ENCODE results near the gene ABCC1.
A peak's percentile ranks its signal among the peaks of the same experiment; 100 is the strongest.

Gene ABCC1

DNA sequence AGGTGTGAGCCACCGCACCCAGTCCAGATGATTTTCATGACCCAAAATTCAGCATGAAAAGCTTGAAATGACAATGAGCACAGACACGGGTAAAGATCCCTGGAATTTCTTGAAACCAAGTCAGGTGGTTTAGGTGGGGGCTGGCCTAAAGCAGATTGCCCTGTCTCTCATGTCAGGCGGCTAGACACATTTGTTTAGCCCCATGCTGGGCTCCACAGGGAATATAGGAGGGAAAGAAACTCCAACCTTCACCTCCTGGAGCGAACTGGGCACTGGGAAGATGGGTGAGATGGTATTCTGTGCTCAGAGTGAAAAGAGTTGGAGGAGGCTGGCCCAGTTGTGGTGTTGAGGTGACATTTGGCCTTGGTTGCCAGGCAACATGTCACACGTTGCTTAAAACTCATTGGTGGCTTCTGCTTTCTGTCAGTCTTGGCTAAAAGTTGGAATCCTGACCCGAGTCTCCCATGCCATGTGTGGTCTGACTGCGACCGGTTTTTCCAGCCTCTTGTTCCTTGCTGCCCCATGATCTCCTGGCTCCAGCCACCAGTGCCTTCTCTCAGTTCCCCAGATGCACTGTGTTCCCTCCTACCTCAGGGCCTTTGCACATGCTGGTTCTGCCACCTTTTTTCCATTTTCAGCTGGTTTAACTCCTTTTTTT, 160.2 kb downstream of the ABCC1 start:
- H3K4me2 ChIP-seq (ENCODE audit: low read length) = no peak overlapping the region
- H4K12ac ChIP-seq (ENCODE audit: low read depth, low read length) = no peak overlapping the region
- H2AK5ac ChIP-seq (ENCODE audit: low read length) = no peak overlapping the region
- no CpG with 5 or more reads among the region's 8 CpGs for WGBS (ENCODE audit: extremely low coverage, insufficient coverage, insufficient read length)
- H3K18ac ChIP-seq (ENCODE audit: low read length) = no peak overlapping the region
- H3K79me1 ChIP-seq (ENCODE audit: low read length) = no peaks in the 10 kb centered on the region
- no peak overlapping the region for H3K14ac ChIP-seq (ENCODE audit: low read length)
- no peaks in the 10 kb centered on the region for H3K4me1 ChIP-seq (ENCODE audit: control insufficient read depth in 1 of 2, insufficient read depth in 2 of 2, low read length in 2 of 2)
- H2BK120ac ChIP-seq (ENCODE audit: insufficient read depth, low read length, poor library complexity) = no peak overlapping the region
- no peak overlapping the region for H2BK12ac ChIP-seq (ENCODE audit: low read length)
- no peak overlapping the region for H3K27ac ChIP-seq (ENCODE audit: low read depth, low read length)
- no peak overlapping the region for H4K91ac ChIP-seq (ENCODE audit: low read depth, low read length)
- no peak overlapping the region for H3K9ac ChIP-seq (ENCODE audit: low read length)
- H3K79me2 ChIP-seq (ENCODE audit: control insufficient read depth, insufficient read depth, low read length, poor library complexity) = no peaks in the 10 kb centered on the region
- peak; percentile 93 to 96 for DNase-seq
- no peak overlapping the region for H3K4ac ChIP-seq (ENCODE audit: low read depth, low read length)
- H3K9me3 ChIP-seq (ENCODE audit: insufficient read depth, low read depth, low read length) = peaks cover 3% of the 10 kb centered on the region
- H4K8ac ChIP-seq (ENCODE audit: low read depth, low read length) = no peak overlapping the region
- no peak overlapping the region for H2BK5ac ChIP-seq (ENCODE audit: low read depth, low read length, poor library complexity)
- H3K4me3 ChIP-seq (ENCODE audit: low read depth, low read length) = no peak overlapping the region
- no peak overlapping the region for H2AFZ ChIP-seq (ENCODE audit: insufficient read depth, low read length, poor library complexity)
- H3K36me3 ChIP-seq (ENCODE audit: control insufficient read depth in 1 of 2, insufficient read depth in 2 of 2, low read length in 2 of 2) = peaks cover 31 to 36% of the 10 kb centered on the region in 2 experiments
- H3K27me3 ChIP-seq (ENCODE audit: insufficient read depth, low read length) = no peaks in the 10 kb centered on the region
- no peak overlapping the region for H3K23ac ChIP-seq (ENCODE audit: low read length)

DNA sequence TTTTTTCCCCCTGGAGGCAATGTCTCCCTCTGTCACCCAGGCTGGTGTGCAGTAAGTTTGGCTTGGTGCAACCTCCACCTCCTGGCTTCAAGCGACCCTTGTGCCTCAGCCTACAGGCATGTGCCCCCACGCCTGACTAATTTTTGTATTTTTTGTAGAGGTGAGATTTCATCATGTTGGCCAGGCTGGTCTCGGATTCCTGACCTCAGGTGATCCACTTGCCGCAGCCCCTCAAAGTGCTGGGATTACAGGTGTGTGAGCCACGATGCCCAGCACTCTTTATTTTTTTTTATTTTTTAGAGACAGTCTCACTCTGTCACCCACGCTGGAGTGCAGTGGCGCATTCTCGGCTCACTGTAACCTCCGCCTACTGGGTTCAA, 160.7 kb downstream of the ABCC1 start:
- Histone ChIP-seq H4K12ac (ENCODE audit: low read depth, low read length) (no peak overlapping the region), H3K14ac (ENCODE audit: low read length) (no peak overlapping the region), H2BK120ac (ENCODE audit: insufficient read depth, low read length, poor library complexity) (no peak overlapping the region), H3K4me3 (ENCODE audit: low read depth, low read length) (no peak overlapping the region), H3K27ac (ENCODE audit: low read depth, low read length) (no peak overlapping the region), H3K23ac (ENCODE audit: low read length) (no peak overlapping the region), H2BK5ac (ENCODE audit: low read depth, low read length, poor library complexity) (no peak overlapping the region), H3K4me2 (ENCODE audit: low read length) (no peak overlapping the region), H3K36me3 (ENCODE audit: control insufficient read depth in 1 of 2, insufficient read depth in 2 of 2, low read length in 2 of 2) (peaks cover 35 to 40% of the 10 kb centered on the region in 2 experiments), H4K8ac (ENCODE audit: low read depth, low read length) (no peak overlapping the region), H4K91ac (ENCODE audit: low read depth, low read length) (no peak overlapping the region), H3K18ac (ENCODE audit: low read length) (no peak overlapping the region), H3K79me2 (ENCODE audit: control insufficient read depth, insufficient read depth, low read length, poor library complexity) (no peaks in the 10 kb centered on the region), H3K9me3 (ENCODE audit: insufficient read depth, low read depth, low read length) (peaks cover 3% of the 10 kb centered on the region), H2AFZ (ENCODE audit: insufficient read depth, low read length, poor library complexity) (no peak overlapping the region), H3K27me3 (ENCODE audit: insufficient read depth, low read length) (no peaks in the 10 kb centered on the region), H3K4ac (ENCODE audit: low read depth, low read length) (no peak overlapping the region), H3K4me1 (ENCODE audit: control insufficient read depth in 1 of 2, insufficient read depth in 2 of 2, low read length in 2 of 2) (no peaks in the 10 kb centered on the region), H3K9ac (ENCODE audit: low read length) (no peak overlapping the region), H2AK5ac (ENCODE audit: low read length) (no peak overlapping the region), H2BK12ac (ENCODE audit: low read length) (no peak overlapping the region), H3K79me1 (ENCODE audit: low read length) (no peaks in the 10 kb centered on the region)
- no peak for DNase-seq
- no CpG with 5 or more reads among the region's 9 CpGs for WGBS (ENCODE audit: extremely low coverage, insufficient coverage, insufficient read length)

DNA sequence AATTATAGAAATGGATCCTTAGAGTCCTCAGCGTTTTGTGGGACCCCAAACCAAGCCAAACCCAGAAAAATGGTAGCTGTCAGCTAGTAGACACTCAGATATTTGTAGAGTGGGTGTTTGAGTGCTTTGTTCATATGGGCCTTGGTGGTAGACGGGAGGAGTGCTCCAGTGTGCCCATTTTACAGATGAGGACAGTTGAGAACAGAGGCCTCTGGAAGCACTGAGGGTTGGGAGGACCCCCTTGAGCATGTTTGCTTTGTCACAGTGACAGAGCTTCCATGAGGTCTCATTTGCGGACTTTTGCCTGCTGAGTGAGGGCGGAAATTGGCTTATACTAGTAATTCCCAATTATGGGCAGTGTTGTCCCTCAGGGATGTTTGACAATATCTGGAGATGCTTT, 162.2 kb downstream of the ABCC1 start:
- Histone ChIP-seq H3K36me3 (ENCODE audit: control insufficient read depth in 1 of 2, insufficient read depth in 2 of 2, low read length in 2 of 2) (peaks cover 32 to 38% of the 10 kb centered on the region in 2 experiments), H2BK12ac (ENCODE audit: low read length) (no peak overlapping the region), H4K8ac (ENCODE audit: low read depth, low read length) (no peak overlapping the region), H3K23ac (ENCODE audit: low read length) (no peak overlapping the region), H4K91ac (ENCODE audit: low read depth, low read length) (no peak overlapping the region), H2BK120ac (ENCODE audit: insufficient read depth, low read length, poor library complexity) (no peak overlapping the region), H3K27ac (ENCODE audit: low read depth, low read length) (no peak overlapping the region), H3K4ac (ENCODE audit: low read depth, low read length) (no peak overlapping the region), H4K12ac (ENCODE audit: low read depth, low read length) (no peak overlapping the region), H3K14ac (ENCODE audit: low read length) (no peak overlapping the region), H3K9me3 (ENCODE audit: insufficient read depth, low read depth, low read length) (peaks cover 3% of the 10 kb centered on the region), H3K79me2 (ENCODE audit: control insufficient read depth, insufficient read depth, low read length, poor library complexity) (no peaks in the 10 kb centered on the region), H2AFZ (ENCODE audit: insufficient read depth, low read length, poor library complexity) (no peak overlapping the region), H2AK5ac (ENCODE audit: low read length) (no peak overlapping the region), H3K4me3 (ENCODE audit: low read depth, low read length) (no peak overlapping the region), H3K18ac (ENCODE audit: low read length) (no peak overlapping the region), H3K4me2 (ENCODE audit: low read length) (no peak overlapping the region), H3K9ac (ENCODE audit: low read length) (no peak overlapping the region), H3K79me1 (ENCODE audit: low read length) (no peaks in the 10 kb centered on the region), H2BK5ac (ENCODE audit: low read depth, low read length, poor library complexity) (no peak overlapping the region), H3K27me3 (ENCODE audit: insufficient read depth, low read length) (no peaks in the 10 kb centered on the region), H3K4me1 (ENCODE audit: control insufficient read depth in 1 of 2, insufficient read depth in 2 of 2, low read length in 2 of 2) (no peaks in the 10 kb centered on the region)
- WGBS (ENCODE audit: extremely low coverage, insufficient coverage, insufficient read length) = no CpG with 5 or more reads among the region's 4 CpGs
- no peak for DNase-seq

DNA sequence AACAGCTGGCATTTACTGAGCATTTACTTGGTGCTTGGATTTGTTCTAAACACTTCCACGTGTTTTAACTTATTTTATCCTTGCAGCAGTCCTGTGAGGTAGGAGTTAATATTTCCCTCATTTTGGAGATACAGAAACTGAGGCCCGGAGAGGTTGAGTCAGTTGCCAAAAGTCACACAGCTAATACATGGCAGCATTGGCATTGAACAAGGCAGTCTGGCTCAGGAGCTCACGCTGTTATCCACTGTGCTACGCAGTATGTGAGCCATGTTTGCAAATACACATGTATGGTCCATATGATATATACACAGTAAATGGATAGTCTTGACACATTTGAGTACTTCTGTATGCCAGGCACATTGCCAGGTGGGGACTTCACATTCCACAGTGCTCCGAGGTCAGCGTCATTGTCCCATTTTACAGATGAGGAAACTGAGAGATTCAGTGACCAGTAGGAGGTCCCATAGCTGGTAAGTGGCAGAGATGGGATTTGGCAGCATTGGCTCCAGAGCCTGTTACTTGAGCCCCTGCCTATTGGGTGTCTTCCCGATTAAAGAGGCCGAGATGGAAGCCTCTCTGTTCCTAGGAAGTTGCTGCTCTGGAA, 163.1 kb downstream of the ABCC1 start:
- H4K12ac ChIP-seq (ENCODE audit: low read depth, low read length) = no peak overlapping the region
- no peaks in the 10 kb centered on the region for H3K27me3 ChIP-seq (ENCODE audit: insufficient read depth, low read length)
- no peak overlapping the region for H2BK5ac ChIP-seq (ENCODE audit: low read depth, low read length, poor library complexity)
- peaks cover 33 to 34% of the 10 kb centered on the region in 2 experiments for H3K36me3 ChIP-seq (ENCODE audit: control insufficient read depth in 1 of 2, insufficient read depth in 2 of 2, low read length in 2 of 2)
- no peak overlapping the region for H2BK12ac ChIP-seq (ENCODE audit: low read length)
- H2BK120ac ChIP-seq (ENCODE audit: insufficient read depth, low read length, poor library complexity) = no peak overlapping the region
- H3K23ac ChIP-seq (ENCODE audit: low read length) = no peak overlapping the region
- H3K27ac ChIP-seq (ENCODE audit: low read depth, low read length) = no peak overlapping the region
- H3K4ac ChIP-seq (ENCODE audit: low read depth, low read length) = no peak overlapping the region
- H3K14ac ChIP-seq (ENCODE audit: low read length) = no peak overlapping the region
- H3K4me3 ChIP-seq (ENCODE audit: low read depth, low read length) = no peak overlapping the region
- no peak overlapping the region for H3K9ac ChIP-seq (ENCODE audit: low read length)
- no peaks in the 10 kb centered on the region for H3K79me2 ChIP-seq (ENCODE audit: control insufficient read depth, insufficient read depth, low read length, poor library complexity)
- H3K18ac ChIP-seq (ENCODE audit: low read length) = no peak overlapping the region
- H3K4me1 ChIP-seq (ENCODE audit: control insufficient read depth in 1 of 2, insufficient read depth in 2 of 2, low read length in 2 of 2) = no peaks in the 10 kb centered on the region
- no peak overlapping the region for H4K91ac ChIP-seq (ENCODE audit: low read depth, low read length)
- H2AK5ac ChIP-seq (ENCODE audit: low read length) = no peak overlapping the region
- peaks cover 3% of the 10 kb centered on the region for H3K9me3 ChIP-seq (ENCODE audit: insufficient read depth, low read depth, low read length)
- no peak overlapping the region for H2AFZ ChIP-seq (ENCODE audit: insufficient read depth, low read length, poor library complexity)
- WGBS (ENCODE audit: extremely low coverage, insufficient coverage, insufficient read length) = no CpG with 5 or more reads among the region's 8 CpGs
- no peak overlapping the region for H4K8ac ChIP-seq (ENCODE audit: low read depth, low read length)
- H3K79me1 ChIP-seq (ENCODE audit: low read length) = no peaks in the 10 kb centered on the region
- no peak overlapping the region for H3K4me2 ChIP-seq (ENCODE audit: low read length)
- no peak for DNase-seq

Measured in trophoblast cell (in vitro differentiated cells and primary cell).